ENCODE measurements around the gene ZNF674. TPM values are rescaled to one million over a fixed set of nuclear protein-coding genes. Genes with fewer than 3 reads are reported as not detected.

Gene ZNF674
- total and polyA plus RNA-seq, 10 of the 15 experiments (the other 5 are each of a cell fraction or from before 2014, with no cell fraction given), result 1.0 to 3.7 (median 1.8) TPM

DNA sequence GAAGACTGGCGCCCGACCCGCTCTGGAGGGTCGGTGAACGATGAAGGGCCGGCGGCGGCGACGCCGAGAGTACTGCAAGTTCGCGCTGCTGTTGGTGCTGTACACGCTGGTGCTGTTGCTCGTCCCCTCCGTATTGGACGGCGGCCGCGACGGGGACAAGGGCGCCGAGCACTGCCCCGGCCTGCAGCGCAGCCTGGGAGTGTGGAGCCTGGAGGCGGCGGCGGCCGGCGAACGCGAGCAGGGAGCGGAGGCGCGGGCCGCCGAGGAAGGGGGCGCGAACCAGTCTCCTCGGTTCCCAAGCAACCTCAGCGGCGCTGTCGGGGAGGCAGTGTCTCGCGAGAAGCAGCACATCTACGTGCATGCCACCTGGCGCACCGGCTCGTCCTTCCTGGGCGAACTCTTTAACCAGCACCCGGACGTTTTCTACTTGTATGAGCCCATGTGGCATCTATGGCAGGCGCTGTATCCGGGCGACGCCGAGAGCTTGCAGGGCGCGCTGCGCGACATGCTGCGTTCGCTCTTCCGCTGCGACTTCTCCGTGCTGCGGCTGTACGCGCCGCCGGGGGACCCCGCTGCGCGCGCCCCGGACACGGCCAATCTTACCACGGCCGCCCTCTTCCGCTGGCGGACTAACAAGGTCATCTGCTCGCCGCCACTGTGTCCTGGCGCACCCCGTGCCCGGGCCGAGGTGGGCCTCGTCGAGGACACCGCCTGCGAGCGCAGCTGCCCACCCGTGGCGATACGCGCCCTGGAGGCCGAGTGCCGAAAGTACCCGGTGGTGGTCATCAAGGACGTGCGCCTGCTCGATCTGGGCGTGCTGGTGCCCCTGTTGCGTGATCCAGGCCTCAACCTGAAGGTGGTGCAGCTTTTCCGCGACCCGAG is 28.9 kb upstream of the ZNF674 start (continued):
- peak; percentile 33; the same call in 1 of the 2 replicates for TF ChIP-seq POLR2A (IDR thresholded peaks at IDR 0.05; ENCODE audit: low read depth, low read length)
- TF ChIP-seq, protein P1, sequence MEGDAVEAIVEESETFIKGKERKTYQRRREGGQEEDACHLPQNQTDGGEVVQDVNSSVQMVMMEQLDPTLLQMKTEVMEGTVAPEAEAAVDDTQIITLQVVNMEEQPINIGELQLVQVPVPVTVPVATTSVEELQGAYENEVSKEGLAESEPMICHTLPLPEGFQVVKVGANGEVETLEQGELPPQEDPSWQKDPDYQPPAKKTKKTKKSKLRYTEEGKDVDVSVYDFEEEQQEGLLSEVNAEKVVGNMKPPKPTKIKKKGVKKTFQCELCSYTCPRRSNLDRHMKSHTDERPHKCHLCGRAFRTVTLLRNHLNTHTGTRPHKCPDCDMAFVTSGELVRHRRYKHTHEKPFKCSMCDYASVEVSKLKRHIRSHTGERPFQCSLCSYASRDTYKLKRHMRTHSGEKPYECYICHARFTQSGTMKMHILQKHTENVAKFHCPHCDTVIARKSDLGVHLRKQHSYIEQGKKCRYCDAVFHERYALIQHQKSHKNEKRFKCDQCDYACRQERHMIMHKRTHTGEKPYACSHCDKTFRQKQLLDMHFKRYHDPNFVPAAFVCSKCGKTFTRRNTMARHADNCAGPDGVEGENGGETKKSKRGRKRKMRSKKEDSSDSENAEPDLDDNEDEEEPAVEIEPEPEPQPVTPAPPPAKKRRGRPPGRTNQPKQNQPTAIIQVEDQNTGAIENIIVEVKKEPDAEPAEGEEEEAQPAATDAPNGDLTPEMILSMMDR (IDR thresholded peaks at IDR 0.05 in 2 of 3, conservative IDR thresholded peaks at IDR 0.05 in 1 of 3; ENCODE audit: control insufficient read depth in 2 of 3, extremely low read depth in 1 of 3, insufficient read depth in 1 of 3, low read depth in 3 of 3, low read length in 3 of 3), result no peak
- 0 out of 2 replicates have a peak, but pooled peaks have one; percentile 40 for TF ChIP-seq TCF3 (IDR thresholded peaks at IDR 0.05; ENCODE audit: borderline replicate concordance, insufficient read depth, low read depth, low read length)
- no peak for TF ChIP-seq ASH2L (IDR thresholded peaks at IDR 0.05; ENCODE audit: borderline replicate concordance, low read depth)

GRCh38 chrX:46573331-46573891 is 28.2 kb upstream of the ZNF674 start, which contains the start of gene CHST7:
Gene CHST7 (plus strand): TSS chrX:46573765. CDS start chrX:46573932, 167 bp downstream.
- intact Hi-C loops (cut with micrococcal nuclease; ENCODE audit: unreplicated experiment), result loop anchor here (5.0 kb wide), 1 partner anchor 139 kb away; no protein-coding TSS in a partner anchor
- H3K36me3 ChIP-seq (ENCODE audit: control insufficient read depth in 2 of 2, insufficient read depth in 2 of 2, low read length in 1 of 2), result no peaks in the 10 kb centered on the region
- ChIA-PET RAD21 (ENCODE audit: unreplicated experiment) (interaction anchor here (1.0 to 2.5 kb wide), 10 partner anchors 9 to 223 kb away, joined by 3 to 43 read pairs (median 8); no protein-coding TSS in a partner anchor), CTCF (interaction anchor here (0.6 to 2.5 kb wide), 8 partner anchors 10 to 69 kb away, joined by 3 to 30 read pairs (median 6); no protein-coding TSS in a partner anchor), SMC1A (ENCODE audit: uncharacterized antibody, unreplicated experiment) (interaction anchor here (0.8 to 2.7 kb wide), 12 partner anchors 10 to 125 kb away, joined by 3 to 34 read pairs (median 6); no protein-coding TSS in a partner anchor), POLR2A (interaction anchor here (0.7 to 3.5 kb wide), 2 partner anchors 11 to 126 kb away, joined by 3 to 15 read pairs; no protein-coding TSS in a partner anchor)
- H3K4me2 ChIP-seq (ENCODE audit: control insufficient read depth, insufficient read depth), result peak within 1 kb of the TSS; percentile 75
- peak; percentile 65 for ATAC-seq
- H3K27me3 ChIP-seq (replicated peaks in 1 of 2; ENCODE audit: control insufficient read depth in 2 of 2, insufficient read depth in 2 of 2, low read length in 1 of 2), result no peaks in the 10 kb centered on the region
- H3K79me2 ChIP-seq (ENCODE audit: control insufficient read depth, insufficient read depth, low read length), result peaks cover 38% of the 10 kb centered on the region
- WGBS (ENCODE audit: insufficient coverage, insufficient replicate concordance, low lambda C conversion rate, missing lambda C conversion rate), result 17% methylated on average over 35 of the region's 35 CpGs
- H3K4me3 ChIP-seq, result peak within 1 kb of the TSS; percentile 69
- no peak for DNase-seq (ENCODE audit: low read depth, low spot score)
- H4K20me1 ChIP-seq (ENCODE audit: control insufficient read depth, insufficient read depth), result no peaks in the 10 kb centered on the region
- H3K4me1 ChIP-seq (ENCODE audit: control insufficient read depth, insufficient read depth, low read length), result peaks cover 26% of the 10 kb centered on the region
- H3K9me3 ChIP-seq (replicated peaks; ENCODE audit: control insufficient read depth, insufficient read depth, low read length), result no peaks in the 10 kb centered on the region
- in situ Hi-C loops (cut with MboI), result no loop called here
- BruUV-seq (replicated peaks), result no TSS peak
- H3K27ac ChIP-seq (ENCODE audit: control insufficient read depth, insufficient read depth), result peak within 1 kb of the TSS; percentile 80
- peak within 1 kb of the TSS; percentile 54 for H3K9ac ChIP-seq (ENCODE audit: control insufficient read depth, insufficient read depth, low read length)
- peak within 1 kb of the TSS; percentile 68 for H2AFZ ChIP-seq (ENCODE audit: control insufficient read depth, low read depth, low read length)
- no peak for FAIRE-seq
- no peak for TF ChIP-seq SIN3A (IDR thresholded peaks at IDR 0.05; ENCODE audit: low read depth, low read length)
- no peak for TF ChIP-seq RCOR1 (conservative IDR thresholded peaks at IDR 0.05; ENCODE audit: low read depth, low read length)
- no peak for TF ChIP-seq KDM1A (IDR thresholded peaks at IDR 0.05; ENCODE audit: borderline replicate concordance)
- TF ChIP-seq CBX3 (IDR thresholded peaks at IDR 0.05; ENCODE audit: borderline replicate concordance, low read depth), result no peak
- TF ChIP-seq RFX5 (IDR thresholded peaks at IDR 0.05; ENCODE audit: low read depth, low read length), result no peak
- TF ChIP-seq ZNF217 (IDR thresholded peaks at IDR 0.05), result no peak
- TF ChIP-seq SMARCA5 (IDR thresholded peaks at IDR 0.05), result no peak
- TF ChIP-seq YY1 (IDR thresholded peaks at IDR 0.05; ENCODE audit: low read depth, low read length), result 0 out of 2 replicates have a peak, but pooled peaks have one; percentile 3
- no peak for TF ChIP-seq TCF3 (IDR thresholded peaks at IDR 0.05; ENCODE audit: borderline replicate concordance, insufficient read depth, low read depth, low read length)
- no peak for TF ChIP-seq MEF2B (IDR thresholded peaks at IDR 0.05; ENCODE audit: partially characterized antibody, poor library complexity, severe bottlenecking)
- no peak for TF ChIP-seq BCLAF1 (IDR thresholded peaks at IDR 0.05)

All from GM12878 (cell line).